GM18951 (cell line): ENCODE measurements around the gene AWAT2.

Experiments used
- POLR2A ChIP-seq: IDR thresholded peaks from 4 replicates; pipeline ENCODE4 v1.6.1; 2011; ENCODE audit warnings: mild to moderate bottlenecking; ENCODE audit not compliant: insufficient read length, insufficient read depth; ENCODE audit errors: extremely low read depth
- in situ Hi-C: fragments of 300-500 bp; cut with MboI; formaldehyde crosslinking; loops from one replicate; pipeline ENCODE4 v1.12.0; 2022; ENCODE audit warnings: low sequenced_read_pairs, mixed read lengths, inconsistent platforms; ENCODE audit not compliant: unreplicated experiment

AWAT2 gene

DNA sequence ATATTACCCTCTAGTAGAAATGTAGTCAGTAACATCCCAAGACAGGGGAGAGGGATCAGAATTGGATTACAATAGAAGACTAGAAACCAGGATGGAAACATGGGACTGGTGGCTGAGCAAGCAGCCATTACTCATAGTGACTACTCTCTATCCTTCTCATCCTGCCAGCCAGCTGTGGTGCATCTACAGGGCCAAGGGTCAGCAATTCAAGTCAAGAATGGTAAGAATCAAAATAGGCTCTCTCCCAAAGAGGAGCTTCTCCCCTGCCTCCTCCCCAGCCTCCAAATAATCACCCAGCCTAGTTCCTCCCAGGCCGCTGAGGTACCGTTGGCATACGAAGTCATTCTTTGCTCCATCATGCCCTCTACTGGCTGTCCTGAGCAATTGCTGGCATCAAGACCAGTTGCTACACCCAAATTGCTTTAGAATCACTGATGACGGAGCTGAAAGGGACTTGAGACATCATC lies 19.4 kb downstream of the AWAT2 start:
- in situ Hi-C loops = no loop called here
- no peak for TF ChIP-seq POLR2A

DNA sequence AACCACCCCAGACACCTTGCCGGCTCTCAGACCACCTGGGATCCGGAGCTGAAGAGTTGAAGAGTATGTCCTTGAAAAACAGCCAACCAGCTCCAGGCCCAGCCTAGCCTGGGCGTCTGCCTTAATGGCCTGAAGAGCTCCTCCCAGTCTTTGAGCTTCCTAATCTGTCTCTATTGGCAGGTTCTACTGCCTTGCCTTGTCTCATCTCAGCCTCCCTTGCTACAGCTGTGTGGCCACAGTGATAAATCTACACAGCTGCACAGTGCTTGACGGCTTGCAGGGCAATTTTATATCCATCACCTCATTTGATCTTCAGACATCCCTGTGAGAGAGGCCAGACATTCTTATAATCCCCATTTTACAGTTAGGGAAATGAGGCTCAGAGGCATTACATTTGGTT lies 19.9 kb downstream of the AWAT2 start:
- TF ChIP-seq POLR2A = no peak
- in situ Hi-C loops = no loop called here

DNA sequence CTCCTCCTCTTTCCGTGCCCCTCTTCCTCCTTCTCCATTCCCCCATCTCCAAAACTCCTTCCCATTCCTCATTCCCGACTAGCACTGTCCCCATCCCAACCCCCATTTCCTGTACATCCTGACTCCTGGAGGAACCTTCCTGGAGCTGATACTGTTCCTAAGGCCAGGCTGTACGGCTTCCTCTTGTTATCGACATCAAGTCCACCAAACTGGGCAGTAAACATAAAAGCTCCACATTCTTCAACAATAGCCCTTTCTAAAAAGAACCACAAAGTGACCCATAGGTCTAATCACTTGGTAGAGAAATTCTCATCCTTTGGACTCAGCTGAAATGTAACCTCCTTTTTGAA lies 22.9 kb downstream of the AWAT2 start:
- TF ChIP-seq POLR2A = no peak
- in situ Hi-C loops = no loop called here

DNA sequence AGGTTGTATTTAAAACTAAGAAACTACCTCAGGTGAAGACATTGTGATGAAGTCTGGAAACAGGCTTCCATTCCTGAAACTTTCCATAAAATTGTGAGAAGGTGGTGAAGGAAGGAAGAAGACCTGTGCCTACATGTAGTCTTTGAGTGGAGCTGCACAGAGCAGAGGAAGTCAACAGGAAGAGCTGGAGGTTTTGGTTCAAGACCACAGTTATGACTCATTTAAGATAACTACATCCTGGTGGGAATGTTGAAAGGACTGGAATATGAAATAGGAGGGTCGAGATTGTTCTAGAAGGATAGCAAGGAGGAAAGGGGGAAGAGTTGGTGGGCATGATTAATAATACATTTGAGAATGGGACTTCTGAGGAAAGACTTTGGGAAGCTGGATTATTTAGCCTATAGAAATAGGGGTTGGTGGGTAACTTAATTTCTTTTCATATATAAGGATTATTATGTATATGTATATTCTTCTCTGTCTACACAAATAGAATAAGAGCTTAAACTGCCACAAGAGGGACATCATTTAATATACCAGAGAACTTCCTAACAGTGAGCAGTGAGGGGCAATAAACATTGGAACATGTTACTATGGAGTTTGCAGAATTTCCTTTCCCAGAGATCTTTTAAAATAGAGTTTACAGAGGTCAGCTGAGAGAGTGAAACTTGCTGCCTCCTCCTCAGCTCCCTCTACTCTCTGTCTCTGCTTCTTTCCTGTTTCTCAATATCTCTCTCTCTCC lies 23.5 kb downstream of the AWAT2 start:
- TF ChIP-seq POLR2A = no peak
- in situ Hi-C loops = no loop called here

DNA sequence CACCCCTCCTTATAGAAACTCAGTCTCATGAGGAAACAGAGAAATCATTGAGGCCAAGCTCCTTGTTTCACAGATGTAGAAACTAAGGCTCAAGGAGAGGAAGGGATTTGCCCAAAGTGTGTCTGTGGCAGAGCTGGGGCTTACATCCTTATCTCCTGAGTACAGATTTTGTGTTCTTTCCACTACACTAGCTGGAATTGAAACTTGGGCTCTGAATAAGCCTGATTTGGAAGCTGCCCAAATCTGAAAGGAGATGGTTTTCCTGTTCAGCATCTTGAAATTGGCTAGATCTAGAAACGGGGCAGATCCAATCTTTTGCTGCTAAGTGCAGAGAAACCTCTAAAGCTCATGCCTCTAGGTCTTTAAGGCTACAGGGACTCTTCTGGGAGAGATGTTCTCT lies 24.3 kb downstream of the AWAT2 start:
- no peak for TF ChIP-seq POLR2A
- in situ Hi-C loops = no loop called here

DNA sequence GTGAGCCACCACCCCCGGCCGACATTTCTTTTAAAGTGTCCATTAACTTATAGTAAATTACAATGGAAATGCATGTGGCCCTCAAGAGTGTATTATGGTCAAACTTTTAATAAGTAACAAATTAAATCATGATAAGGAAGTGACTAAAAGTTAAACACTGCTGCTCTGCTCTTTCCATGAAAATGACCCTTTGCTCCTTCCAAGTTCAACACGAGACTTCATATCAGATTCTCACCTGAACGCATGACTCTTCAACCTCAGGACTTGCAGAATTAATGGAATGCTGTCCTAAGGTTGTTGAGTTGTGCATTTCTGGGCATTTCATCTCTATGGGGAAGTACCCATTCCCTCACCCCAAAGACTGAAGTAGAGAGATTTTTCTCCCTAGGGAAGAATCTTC lies 27.1 kb downstream of the AWAT2 start:
- TF ChIP-seq POLR2A = no peak
- in situ Hi-C loops = no loop called here

DNA sequence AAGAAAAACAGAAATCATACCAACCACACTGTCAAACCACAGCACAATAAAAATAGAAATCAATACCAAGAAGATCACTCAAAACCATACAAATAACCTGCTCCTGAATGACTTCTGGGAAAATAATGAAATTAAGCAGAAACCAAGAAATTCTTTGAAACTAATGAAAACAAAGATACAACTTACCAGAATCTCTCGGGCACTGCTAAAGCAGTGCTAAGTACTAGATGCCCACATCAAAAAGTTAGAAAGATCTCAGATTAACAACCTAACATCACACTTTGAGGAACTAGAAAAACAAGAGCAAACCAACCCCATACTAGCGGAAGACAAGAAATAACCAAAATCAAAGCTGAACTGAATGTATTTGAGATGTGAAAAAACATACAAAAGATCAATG lies 33.2 kb downstream of the AWAT2 start:
- in situ Hi-C loops = no loop called here
- no peak for TF ChIP-seq POLR2A

DNA sequence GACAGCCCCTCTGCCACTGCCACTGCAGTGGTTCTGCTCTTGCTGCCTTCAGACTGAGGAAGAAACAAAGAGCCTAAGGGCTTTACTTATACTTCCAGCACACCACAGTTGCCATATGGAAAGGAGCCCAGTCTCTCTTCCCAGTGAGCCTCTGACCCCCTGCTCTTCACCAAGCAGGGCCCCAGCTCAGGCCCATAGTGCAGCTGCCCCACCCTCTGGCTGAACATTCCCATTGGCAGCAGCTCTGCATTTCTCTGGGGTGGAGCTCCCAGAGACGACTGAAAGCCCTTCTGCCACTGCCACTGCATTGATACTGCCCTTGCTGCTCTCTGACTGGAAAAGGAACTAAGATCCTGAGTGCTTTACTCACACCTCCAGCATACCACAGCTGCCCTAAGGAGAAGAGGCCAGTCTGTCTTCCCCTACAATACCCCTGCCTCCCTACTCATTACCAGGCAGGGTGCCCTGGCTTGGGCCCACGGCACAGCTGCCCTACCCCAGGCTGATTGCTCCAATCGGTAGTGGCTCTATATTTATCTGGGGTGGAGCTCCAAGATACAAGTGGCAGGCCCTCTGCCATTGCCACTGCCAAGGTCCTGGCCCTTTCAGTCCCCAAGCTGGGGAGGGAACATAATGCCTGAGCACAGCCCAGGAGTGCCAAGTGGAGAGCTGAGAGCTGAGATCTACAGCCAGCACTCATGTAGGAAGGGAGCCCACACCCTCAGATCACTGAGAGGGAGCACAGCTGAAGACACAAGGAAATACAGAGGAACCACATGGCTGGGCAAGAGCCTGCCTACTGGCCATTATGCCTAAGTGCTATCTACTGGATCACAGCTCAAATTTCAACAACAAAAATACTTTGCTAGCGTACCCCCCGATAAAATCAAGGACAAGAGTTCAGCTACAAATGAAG lies 36.0 kb downstream of the AWAT2 start:
- TF ChIP-seq POLR2A = no peak
- in situ Hi-C loops = no loop called here

DNA sequence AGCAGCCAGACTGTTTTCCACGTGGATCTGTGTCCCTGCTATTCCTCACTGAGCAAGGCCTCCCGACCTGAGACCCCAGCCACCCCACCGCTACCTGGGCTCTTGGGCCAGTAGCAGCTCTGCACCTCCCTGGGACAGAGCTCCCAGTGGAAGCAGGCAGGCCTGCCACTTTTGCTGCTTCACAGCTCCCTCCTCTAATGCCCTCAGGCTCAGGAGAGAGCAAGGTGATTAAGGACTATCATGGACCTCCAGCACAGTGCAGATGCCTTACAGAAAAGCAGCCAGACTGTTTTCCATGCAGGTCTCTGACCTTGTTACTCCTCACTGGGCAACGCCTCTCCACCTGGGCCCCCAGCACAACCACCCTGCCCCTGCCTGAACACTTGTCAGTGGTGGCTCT lies 37.0 kb downstream of the AWAT2 start:
- in situ Hi-C loops = no loop called here
- TF ChIP-seq POLR2A = no peak

DNA sequence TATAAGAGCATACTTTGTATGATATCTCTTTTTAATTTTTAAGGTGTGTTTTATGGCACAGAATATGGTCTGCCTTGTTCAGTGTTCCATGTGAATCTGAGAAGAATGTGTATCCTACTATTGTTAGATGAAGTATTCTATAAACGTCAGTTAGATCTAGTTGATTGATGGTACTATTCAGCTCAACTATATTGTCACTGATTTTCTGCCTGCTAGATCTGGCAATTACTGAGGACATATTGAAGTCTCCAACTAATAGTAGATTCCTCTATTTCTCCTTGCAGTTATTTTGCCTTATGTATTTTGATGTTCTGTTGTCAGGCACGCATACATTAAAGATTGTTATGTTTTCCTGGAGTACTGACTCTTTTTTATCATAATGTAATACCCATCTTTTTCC lies 39.8 kb downstream of the AWAT2 start:
- in situ Hi-C loops = no loop called here

DNA sequence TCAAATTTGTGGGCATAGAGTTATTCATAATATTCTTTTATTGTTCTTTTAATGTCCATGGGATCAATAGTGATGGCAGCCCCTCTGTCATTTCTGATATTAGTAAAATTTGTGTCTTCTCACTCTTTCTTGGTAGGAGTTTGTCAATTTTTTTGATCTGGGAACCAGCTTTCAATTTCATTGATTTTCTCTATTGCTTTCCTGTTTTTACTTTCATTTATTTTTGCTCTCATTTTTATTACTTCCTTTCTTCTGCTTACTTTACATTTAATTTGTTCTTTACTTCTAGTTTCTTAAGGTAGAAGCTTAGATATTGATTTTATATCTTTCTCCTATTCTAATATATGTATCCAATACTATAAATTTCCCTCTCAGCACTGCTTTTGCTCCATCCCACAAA lies 40.7 kb downstream of the AWAT2 start:
- no peak for TF ChIP-seq POLR2A
- in situ Hi-C loops = no loop called here

More for the DNA sequence above, 39.8 kb downstream of the AWAT2 start:
- no peak for TF ChIP-seq POLR2A

DNA sequence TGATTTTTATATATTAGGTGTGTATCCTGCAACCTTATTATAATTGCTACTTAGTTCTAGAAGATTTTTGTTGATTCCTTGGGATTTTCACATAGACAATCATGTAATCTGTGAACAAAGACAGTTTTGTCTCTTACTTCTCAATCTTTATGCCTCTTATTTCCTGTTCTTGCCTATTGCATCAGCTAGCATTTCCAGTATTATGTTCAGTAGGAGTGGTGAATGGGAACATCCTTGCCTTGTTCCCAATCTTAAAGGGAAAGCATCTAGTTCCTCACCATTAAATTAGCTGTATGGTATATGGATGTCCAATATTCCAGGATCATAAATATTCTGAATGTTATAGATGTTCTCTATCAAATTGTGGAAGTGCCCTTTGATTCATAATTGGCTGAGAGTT lies 41.8 kb downstream of the AWAT2 start:
- in situ Hi-C loops = no loop called here
- TF ChIP-seq POLR2A = no peak

DNA sequence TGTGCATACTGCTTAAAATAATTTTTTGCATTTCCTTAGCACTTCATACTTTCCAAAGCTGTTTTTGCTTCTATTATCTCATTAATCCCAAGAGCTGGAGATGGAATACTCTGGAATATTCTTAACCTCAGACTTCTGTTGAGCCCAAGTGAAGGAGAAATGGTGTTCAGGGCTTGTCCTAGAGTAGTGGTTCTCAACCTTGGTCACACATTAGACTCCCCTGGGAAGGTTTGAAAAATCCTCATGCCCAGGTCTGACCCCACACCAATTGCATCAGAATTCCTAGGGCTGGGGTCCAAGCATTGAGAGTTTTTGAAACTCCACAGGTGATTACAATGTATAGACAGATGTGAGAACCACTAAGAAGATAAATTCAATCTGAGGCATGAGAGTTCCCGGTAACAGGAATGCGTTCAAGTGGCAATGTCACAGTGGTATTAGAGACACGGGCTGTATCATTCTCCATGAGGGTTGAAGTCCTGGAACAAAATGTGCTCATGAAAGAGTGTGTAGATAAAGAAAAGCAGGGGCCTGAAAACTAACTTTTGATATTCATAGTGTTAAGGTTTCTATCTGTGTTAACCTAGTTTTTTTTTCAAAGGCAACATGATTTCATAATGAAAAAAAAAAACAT lies 47.9 kb downstream of the AWAT2 start:
- in situ Hi-C loops = no loop called here
- TF ChIP-seq POLR2A = no peak
